ENCODE measurements around the gene SFMBT1. TPM values are rescaled to one million over a fixed set of nuclear protein-coding genes. Genes with fewer than 3 reads are reported as not detected.

Gene SFMBT1
- total and polyA plus RNA-seq, 2 of the 8 experiments (the other 6 are each of a cell fraction or from before 2014, with no cell fraction given): 8.1 to 16.8 TPM

DNA sequence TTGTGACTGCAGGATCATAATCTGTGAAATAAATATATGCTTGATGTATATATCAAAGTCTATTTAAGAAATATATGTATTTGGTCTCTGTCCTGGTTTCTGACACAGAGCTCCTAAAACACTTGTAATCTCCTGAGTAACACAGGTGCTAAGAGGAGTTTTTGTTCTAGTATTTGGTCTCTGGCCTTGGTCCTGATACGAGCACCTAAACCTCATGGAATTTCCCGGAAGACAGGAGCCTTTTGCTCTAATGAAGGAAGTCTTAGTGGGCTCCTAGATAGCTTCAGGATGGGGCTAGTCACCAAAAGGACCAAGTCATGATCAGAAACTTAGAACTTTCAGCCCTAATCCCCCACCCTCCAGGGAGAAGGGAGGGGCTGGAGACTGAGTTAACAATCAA, 191.9 kb downstream of the SFMBT1 start:
- POLR2A ChIA-PET (ENCODE audit: partially characterized antibody): interaction anchor here (0.8 kb wide), 1 partner anchor 31 kb away, joined by 3 read pairs; no protein-coding TSS in a partner anchor
- H3K14ac ChIP-seq (ENCODE audit: insufficient read length): no peak overlapping the region
- 75% methylated on average over 2 of the region's 2 CpGs; no CpG with 5 or more reads in 1 of the 2 experiments for WGBS, 2 experiments (ENCODE audit: extremely low coverage in 1 of 2, insufficient coverage in 1 of 2, insufficient read length in 1 of 2, insufficient replicate concordance in 2 of 2, low coverage in 1 of 2, low lambda C conversion rate in 2 of 2, missing lambda C conversion rate in 1 of 2)

More for the DNA sequence above, 191.9 kb downstream of the SFMBT1 start:
- Histone ChIP-seq H3K79me1 (ENCODE audit: low read depth, low read length) (no peaks in the 10 kb centered on the region), H2BK20ac (ENCODE audit: low read length) (no peak overlapping the region), H3K36me3 (ENCODE audit: control insufficient read depth in 2 of 4, insufficient read depth in 4 of 4, low read length in 3 of 4) (peaks cover 3 to 6% (median 5%) of the 10 kb centered on the region in 4 experiments; a peak in 6 of 8 replicates), H4K20me1 (replicated peaks in 1 of 2; ENCODE audit: control insufficient read depth in 1 of 2, insufficient read depth in 2 of 2, low read length in 2 of 2) (no peaks in the 10 kb centered on the region), H3K27me3 (replicated peaks in 1 of 4; ENCODE audit: control insufficient read depth in 3 of 4, extremely low read depth in 1 of 4, insufficient read depth in 3 of 4, low read length in 3 of 4) (no peaks in the 10 kb centered on the region), H2BK15ac (ENCODE audit: low read length) (no peak overlapping the region), H4K5ac (ENCODE audit: insufficient read length, low read depth, low read length) (no peak overlapping the region), H2BK12ac (ENCODE audit: low read depth, low read length) (no peak overlapping the region), H2BK5ac (ENCODE audit: low read depth, low read length) (no peak overlapping the region), H2AFZ (ENCODE audit: low read length) (no peak overlapping the region), H3K4me3 (ENCODE audit: extremely low read depth in 1 of 4, insufficient read depth in 2 of 4, low read depth in 3 of 4, low read length in 4 of 4) (no peak overlapping the region), H3K27ac (ENCODE audit: low read depth, low read length) (no peak overlapping the region), H3K4me1 (replicated peaks in 1 of 4; ENCODE audit: control insufficient read depth in 3 of 4, insufficient read depth in 4 of 4, low read length in 3 of 4) (no peaks in the 10 kb centered on the region), H3K23me2 (ENCODE audit: low read depth, low read length) (no peaks in the 10 kb centered on the region), H3K4ac (replicated peaks; ENCODE audit: insufficient read length, low read depth, low read length) (no peak overlapping the region), H3K4me2 (ENCODE audit: insufficient read depth in 1 of 2, low read depth in 2 of 2, low read length in 2 of 2) (no peak overlapping the region), H4K91ac (replicated peaks; ENCODE audit: insufficient read length, low read length) (no peak overlapping the region), H3K23ac (ENCODE audit: insufficient read length) (no peak overlapping the region), H3K9ac (replicated peaks in 1 of 4; ENCODE audit: extremely low read depth in 1 of 4, low read depth in 3 of 4, low read length in 3 of 4) (no peak overlapping the region), H3K56ac (replicated peaks; ENCODE audit: insufficient read length, low read depth, low read length) (no peak overlapping the region), H4K8ac (ENCODE audit: extremely low read depth, insufficient read depth, low read length) (no peak overlapping the region), H3K18ac (ENCODE audit: extremely low read depth, low read length) (no peak overlapping the region), H2AK5ac (ENCODE audit: low read depth, low read length) (no peak overlapping the region), H2BK120ac (replicated peaks; ENCODE audit: low read depth, low read length) (no peak overlapping the region), H3K79me2 (ENCODE audit: control insufficient read depth in 1 of 2, insufficient read depth in 2 of 2, low read length in 2 of 2) (no peaks in the 10 kb centered on the region), H3K9me3 (ENCODE audit: insufficient read depth in 2 of 2, low read depth in 1 of 2, low read length in 1 of 2) (no peaks in the 10 kb centered on the region)
- FAIRE-seq (no peak), DNase-seq (ENCODE audit: low read depth in 1 of 2, low spot score in 2 of 2) (no peak)
- CTCF ChIA-PET (ENCODE audit: partially characterized antibody): interaction anchor here (0.6 to 2.9 kb wide), 16 partner anchors 11 to 278 kb away, joined by 3 to 20 read pairs (median 4); no protein-coding TSS in a partner anchor
- TF ChIP-seq SRF (IDR thresholded peaks at IDR 0.05; ENCODE audit: low read depth, low read length) (no peak), TBP (IDR thresholded peaks at IDR 0.05; ENCODE audit: low read depth, low read length) (no peak), CBX8 (IDR thresholded peaks at IDR 0.05; ENCODE audit: borderline replicate concordance, low read depth, low read length) (no peak)

Other genes with a start within 250 kb of the SFMBT1 start
- gene ITIH4, start 215.4 kb downstream of the SFMBT1 start, total RNA-seq (2021; fragmentation: NEBNext Ultra II Directional; extraction: Animal tissue kit (Norgen Biotek cat#: 25700)): 0.78 and 3.7 TPM in 2 replicates
- 3.2 and 3.4 TPM in 2 replicates for gene ITIH4, start 215.4 kb downstream of the SFMBT1 start, polyA plus RNA-seq (2011; rRNA removed)
- 0.84 and 2.4 TPM in 2 replicates for gene MUSTN1, start 211.1 kb downstream of the SFMBT1 start, total RNA-seq (2021; fragmentation: NEBNext Ultra II Directional; extraction: Animal tissue kit (Norgen Biotek cat#: 25700))
- 1.1 and 3.0 TPM in 2 replicates for gene MUSTN1, start 211.1 kb downstream of the SFMBT1 start, polyA plus RNA-seq (2011; rRNA removed)
- 22.1 and 23.0 TPM in 2 replicates for gene STIMATE, start 148.5 kb downstream of the SFMBT1 start, total RNA-seq (2021; fragmentation: NEBNext Ultra II Directional; extraction: Animal tissue kit (Norgen Biotek cat#: 25700))
- gene STIMATE, start 148.5 kb downstream of the SFMBT1 start, polyA plus RNA-seq (2011; rRNA removed): 17.5 and 33.0 TPM in 2 replicates
- gene RFT1, start 84.4 kb upstream of the SFMBT1 start, total RNA-seq (2021; fragmentation: NEBNext Ultra II Directional; extraction: Animal tissue kit (Norgen Biotek cat#: 25700)): 24.4 and 27.7 TPM in 2 replicates
- gene RFT1, start 84.4 kb upstream of the SFMBT1 start, polyA plus RNA-seq (2011; rRNA removed): 35.1 and 42.4 TPM in 2 replicates
- 22.2 and 22.6 TPM in 2 replicates for gene PRKCD, start 115.1 kb upstream of the SFMBT1 start, total RNA-seq (2021; fragmentation: NEBNext Ultra II Directional; extraction: Animal tissue kit (Norgen Biotek cat#: 25700))
- 23.9 and 27.0 TPM in 2 replicates for gene PRKCD, start 115.1 kb upstream of the SFMBT1 start, polyA plus RNA-seq (2011; rRNA removed)
- 975 and 986 TPM in 2 replicates for gene TKT, start 209.9 kb upstream of the SFMBT1 start, total RNA-seq (2021; fragmentation: NEBNext Ultra II Directional; extraction: Animal tissue kit (Norgen Biotek cat#: 25700))
- gene TKT, start 209.9 kb upstream of the SFMBT1 start, polyA plus RNA-seq (2011; rRNA removed): 418 and 649 TPM in 2 replicates